Fibroblast of the conjunctiva (primary cell): Measurements from ENCODE around the gene CENPN.

Experiments used
- DNase-seq: peaks from one replicate; pipeline ENCODE4 v3.0.0-alpha.2; 2010; ENCODE audit warnings: low read depth

Gene CENPN

DNA sequence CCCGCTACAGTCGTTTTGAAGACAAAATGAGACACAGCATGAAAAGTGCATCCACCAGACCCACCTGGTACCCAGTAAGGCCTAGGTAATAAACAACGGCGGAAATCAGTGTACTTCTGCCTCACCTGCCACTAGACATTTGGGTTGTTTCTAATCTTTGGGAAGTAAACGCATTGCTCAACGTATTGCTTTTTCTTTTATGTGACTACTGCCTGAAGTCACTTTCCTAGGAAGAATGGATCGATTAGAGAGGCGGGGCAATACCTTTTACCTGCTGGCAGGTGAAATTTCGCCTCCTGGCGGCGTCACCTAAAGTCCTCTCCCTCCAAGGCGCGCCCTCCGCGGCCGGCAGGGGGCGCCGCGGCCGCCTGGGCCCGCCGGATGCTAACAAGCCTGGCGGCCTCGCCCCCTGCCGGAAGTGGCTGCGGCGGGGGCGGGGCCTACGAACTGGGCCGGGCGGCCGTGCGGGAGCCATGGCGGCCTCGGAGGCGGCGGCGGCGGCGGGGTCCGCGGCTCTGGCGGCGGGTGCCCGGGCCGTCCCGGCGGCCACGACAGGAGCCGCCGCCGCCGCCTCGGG is 28.5 kb downstream of the CENPN start, which contains the start of gene ATMIN:
Gene ATMIN, plus strand, starts transcription at position 445 of the 577 bp plus-strand sequence. Its CDS starts 29 bp downstream, at position 474.
- peak; percentile 53 for DNase-seq

DNA sequence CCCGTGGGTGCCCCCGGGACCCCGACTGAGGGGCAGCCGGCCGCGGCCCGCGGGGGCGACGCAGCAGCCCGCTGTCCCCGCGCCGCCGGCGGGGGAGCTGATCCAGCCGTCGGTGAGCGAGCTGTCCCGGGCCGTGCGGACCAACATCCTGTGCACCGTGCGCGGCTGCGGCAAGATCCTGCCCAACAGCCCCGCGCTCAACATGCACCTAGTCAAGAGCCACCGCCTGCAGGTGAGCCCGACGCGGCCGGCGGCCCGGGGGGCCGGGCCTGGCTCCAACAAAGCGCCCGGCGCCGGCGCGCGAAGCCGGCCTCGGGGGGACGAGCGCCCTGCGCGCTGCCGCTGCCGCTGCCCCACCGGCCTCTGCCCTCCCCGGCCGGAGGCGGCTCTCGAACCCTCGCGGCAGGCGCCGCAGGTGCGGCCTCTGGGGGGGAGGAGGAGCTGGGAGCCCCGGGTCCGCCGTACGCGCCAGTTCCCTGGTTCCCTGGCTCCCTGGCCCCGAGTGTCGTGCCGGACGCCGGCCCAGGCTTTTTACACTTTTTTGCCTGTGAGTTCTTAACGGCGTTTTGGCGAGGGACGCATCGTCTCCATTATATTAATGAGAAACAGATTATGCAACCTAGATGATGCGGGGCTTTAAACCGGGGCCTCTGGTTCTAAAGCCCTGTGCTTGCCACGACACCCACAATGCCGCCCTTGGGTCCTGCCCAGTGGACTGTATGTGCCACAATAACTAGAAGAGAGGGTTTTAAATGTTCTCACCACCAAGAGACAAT is 29.1 kb downstream of the CENPN start:
- no peak for DNase-seq

DNA sequence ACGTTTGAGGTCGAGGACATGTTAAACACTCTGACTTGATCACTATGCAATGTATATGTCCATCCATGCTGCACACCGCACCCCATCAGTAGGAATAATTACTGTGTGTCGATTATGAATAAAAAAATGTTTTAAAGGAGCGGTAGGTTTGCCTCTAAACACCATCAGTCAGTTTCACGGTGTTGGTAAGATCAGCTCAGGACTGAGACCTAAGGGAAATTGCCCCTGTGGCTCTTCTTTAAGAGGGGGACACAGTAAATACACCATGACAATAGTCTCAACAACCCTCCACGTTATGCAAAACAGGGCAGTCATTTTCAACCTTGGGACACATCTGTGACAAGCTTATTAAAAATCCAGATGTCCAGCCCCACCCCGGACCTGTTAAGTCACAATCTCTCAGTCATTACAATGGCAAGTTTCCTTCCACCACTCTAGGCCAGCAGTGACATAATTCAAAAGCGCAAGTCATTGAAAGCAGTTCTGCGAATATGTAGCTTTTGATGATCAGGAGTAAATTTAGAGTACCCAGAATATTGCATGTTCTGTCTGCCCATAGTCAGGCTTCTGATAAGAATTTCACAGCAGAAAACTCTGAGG is 29.8 kb downstream of the CENPN start:
- no peak for DNase-seq

GRCh38 chr16:81040131-81040530 is 33.1 kb downstream of the CENPN start:
- no peak for DNase-seq

DNA sequence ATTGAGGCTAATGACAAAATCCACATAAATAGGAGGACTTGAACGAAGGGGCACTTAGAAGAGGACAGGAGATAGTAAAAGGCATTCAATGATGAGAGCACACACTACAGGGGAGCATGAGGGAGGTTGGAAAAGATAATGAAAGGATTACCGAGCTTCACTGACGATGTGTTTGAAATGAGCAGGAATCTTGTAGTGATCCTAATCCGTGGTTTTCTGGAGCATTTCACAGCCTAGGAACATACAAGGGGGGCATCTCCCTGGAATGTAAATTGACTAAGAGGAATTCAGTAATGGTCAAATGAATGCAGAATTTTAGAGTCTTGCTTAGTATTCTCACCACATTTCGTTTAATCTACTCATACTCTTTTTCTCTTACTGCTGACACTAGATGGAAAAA is 33.8 kb downstream of the CENPN start:
- DNase-seq, result no peak

GRCh38 chr16:81041696-81042095 is 34.7 kb downstream of the CENPN start:
- no peak for DNase-seq

DNA sequence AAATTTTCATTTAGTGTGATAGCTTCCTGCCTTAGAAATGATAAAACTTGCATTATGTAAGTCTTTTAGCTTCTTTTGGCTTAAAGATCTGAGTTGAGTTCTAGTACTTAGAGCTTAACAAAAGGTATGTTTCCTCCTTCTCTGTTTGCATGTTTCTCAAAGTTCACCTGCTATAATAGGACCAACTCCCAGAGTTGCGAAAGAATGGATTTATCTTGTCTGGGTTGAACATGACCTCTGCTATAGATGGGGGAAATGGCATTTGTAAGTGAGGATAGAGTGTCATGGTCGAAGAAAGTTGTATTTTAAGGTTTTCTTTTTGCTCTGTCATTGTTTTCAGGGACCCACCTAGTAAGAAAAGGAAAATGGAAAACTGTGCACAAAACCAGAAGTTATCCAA is 35.8 kb downstream of the CENPN start:
- no peak for DNase-seq

- DNase-seq, result no peak
Observed at GRCh38 chr16:81053761-81054160, 46.7 kb downstream of the CENPN start.

- DNase-seq, result no peak
Observed at GRCh38 chr16:81060576-81061306, 53.7 kb downstream of the CENPN start.

- no peak for DNase-seq
Observed at GRCh38 chr16:81061307-81061640, 54.3 kb downstream of the CENPN start.

DNA sequence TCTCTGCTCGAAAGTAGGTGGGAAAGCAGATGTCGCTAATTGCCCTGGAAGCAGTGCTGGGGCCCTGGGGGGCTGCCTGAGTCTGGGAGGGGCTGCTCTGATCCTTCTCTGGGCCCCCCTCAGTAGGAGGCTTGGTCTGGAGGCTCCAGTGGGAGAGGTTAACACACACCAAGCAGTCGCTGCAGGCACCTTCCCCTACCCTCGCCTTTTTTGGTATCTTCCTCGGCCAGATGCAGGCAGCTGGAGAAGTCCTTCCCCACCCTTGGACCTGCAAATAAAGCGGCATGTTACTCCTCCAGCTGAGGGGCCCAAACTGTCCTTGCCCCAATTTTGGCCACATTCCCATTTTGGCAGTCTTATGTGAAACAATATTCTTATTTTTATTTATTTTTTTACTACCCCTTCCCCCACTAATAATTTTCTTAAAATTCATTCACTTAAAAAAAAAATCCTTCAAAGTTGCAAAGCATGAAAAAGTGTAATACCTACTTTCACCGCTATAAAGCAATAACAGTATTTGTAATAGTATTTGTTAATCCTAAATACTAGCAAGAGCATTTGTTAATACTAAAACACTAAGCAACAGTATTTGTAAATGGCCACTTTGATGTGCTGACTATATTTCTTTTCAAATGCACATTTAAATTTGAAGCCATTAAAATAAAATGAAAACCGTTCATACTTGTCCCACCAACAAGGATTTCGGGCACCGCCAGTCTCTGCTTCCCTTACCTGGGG is 55.0 kb downstream of the CENPN start:
- no peak for DNase-seq

DNA sequence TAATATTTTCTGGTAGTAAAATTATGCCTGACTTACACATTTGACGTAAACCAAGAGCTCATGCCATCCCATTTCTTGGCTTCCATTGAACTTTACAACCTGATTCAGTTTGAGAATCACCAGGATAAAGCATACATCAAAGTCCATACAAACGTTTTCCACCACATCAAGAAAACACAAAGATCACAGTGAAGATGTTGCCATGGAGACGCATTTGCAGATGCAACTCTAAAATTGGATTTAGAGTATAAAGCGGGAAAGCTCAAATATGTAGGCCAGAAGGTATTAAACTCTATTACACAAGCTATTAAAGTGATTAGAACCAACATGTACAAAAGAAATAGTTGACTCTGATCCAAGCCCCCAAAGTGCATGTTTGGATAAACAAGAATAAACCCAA is 59.7 kb downstream of the CENPN start:
- peak; percentile 2 for DNase-seq

DNA sequence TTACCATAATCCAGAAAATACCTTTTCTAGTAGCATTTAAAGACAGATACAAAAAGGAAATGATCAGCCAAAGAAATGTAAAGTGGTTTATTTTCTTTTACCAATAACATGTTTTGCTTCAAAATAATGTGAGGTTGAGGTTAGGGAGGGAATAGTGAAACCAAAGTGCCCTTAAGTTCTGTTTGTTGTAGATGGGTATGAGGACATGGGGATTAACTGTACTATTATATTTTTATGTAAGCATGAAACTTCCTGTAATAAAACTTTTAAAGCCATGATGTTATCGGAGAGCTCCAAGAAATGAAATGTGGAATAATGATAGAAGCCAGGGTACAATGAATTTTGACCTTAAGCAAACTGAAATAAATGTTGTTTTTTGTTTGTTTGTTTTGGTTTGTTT is 60.2 kb downstream of the CENPN start:
- peak; percentile 5 for DNase-seq

- no peak for DNase-seq
Observed at GRCh38 chr16:81069063-81069462, 62.0 kb downstream of the CENPN start.

DNA sequence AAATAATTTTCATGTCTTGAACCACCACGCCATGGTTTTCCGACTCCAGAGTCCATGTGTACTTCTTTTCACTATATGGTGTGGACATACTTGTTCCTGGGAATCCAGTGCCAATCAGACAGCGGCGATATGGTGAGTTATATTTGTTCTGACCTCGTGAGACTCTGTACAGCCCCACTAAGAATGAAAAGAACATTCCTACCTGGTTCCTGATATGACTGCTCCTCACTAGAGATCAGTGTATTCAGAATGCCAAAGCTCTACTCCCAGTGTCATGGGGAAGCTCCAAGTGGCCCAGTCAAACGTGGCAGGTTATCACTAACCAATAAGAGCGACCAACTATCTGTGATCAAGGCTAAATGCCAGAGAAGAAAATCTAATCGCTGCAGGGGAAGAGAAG is 64.0 kb downstream of the CENPN start:
- DNase-seq, result no peak

- DNase-seq, result no peak
Observed at GRCh38 chr16:81071805-81072204, 64.8 kb downstream of the CENPN start.

DNA sequence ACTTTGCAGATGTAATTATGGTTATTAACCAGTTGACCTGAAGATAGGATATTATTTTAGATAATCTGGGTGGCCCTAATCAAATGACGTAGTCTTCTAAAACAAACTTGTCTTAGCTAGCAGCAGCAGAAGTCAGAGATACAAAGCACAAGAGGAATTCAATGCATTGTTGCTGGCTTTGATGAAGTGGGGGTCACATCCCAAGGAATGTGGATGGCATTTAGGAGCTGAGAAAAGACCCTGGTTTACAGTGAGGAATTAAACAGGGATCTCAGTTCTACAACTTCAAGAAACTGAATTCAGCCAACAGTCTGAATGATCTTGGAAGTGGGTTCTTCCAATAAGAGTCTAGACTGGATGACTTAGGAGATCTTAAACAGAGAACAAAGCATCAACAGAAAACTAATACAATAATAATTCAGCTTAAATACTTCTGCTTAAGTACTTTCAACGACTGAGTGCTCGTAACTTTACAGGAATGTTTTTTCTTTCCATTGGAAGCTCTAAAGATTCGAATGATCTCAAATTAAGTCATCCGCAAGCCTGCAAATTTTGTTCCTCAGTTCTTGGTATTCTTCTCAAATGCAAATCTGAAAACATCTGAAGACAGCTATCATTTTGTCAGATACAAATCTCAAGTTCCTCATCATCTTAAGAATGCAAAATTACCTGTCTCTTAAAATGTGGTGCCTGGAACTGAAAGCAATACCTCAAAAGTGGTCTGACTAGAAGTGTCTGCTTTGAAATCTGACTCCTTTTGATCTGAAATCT is 66.7 kb downstream of the CENPN start:
- no peak for DNase-seq

DNA sequence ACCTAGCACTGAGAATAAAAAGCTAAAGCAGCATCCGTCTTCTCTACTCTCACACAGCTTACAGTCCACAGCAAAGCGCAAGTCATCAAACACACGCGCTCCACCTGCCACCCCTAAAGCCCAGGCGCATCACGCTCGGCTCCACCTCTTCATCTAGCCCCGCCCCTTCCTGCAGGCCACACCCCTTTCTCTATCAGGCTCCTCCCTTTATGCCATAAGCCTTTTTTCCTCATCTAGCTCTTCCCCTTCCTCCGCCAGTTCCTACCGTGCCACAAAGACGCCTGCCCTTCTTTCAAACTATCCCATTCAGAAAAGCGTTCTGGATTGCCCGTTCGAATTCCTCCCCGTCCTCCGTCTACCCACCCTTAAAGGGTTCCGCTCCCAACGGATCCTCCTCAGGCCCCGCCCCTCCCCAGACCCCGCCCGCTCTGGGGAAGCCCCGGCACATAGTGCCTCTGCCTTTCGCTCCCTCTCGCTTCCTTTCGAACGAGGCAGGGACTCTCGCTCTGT is 69.6 kb downstream of the CENPN start:
- peak; percentile 76 for DNase-seq

GRCh38 chr16:81077076-81077940 is 70.3 kb downstream of the CENPN start, which contains the start of gene C16orf46:
Gene C16orf46 (minus strand): TSS chr16:81077238. CDS start chr16:81063955, 13,283 bp downstream.
- peak; percentile 92 for DNase-seq

DNA sequence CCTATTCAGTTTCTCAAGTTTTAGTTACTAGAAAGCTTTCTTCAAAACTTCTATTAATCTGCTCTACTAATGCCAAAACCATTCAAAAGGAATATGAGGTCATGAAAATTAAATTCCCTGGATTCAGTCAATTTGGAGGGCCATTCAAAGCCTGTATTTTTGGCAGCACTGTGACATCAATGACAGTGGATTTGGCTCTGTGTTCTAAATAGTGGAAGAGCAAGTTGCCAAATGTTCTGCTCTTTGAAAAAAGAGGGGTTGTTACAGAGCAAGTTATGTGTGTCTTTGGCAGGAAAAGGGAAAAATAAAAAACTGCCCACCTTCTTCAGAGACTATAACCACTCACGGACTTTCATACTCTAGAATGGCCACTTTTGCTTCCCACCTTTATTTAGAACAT is 73.2 kb downstream of the CENPN start:
- DNase-seq, result no peak
